ENCODE measurements around the gene GATA3.

Gene GATA3

GRCh38 chr10:8041992-8042720 lies 12.3 kb upstream of the GATA3 start:
- no peaks in the 10 kb centered on the region for H3K36me3 ChIP-seq (ENCODE audit: low read depth)
- no peak for TF ChIP-seq CTCF (IDR thresholded peaks at IDR 0.05; ENCODE audit: poor library complexity, severe bottlenecking)
- no peaks in the 10 kb centered on the region for H3K9me3 ChIP-seq (ENCODE audit: severe bottlenecking)
- H3K27ac ChIP-seq (ENCODE audit: poor library complexity, severe bottlenecking) = no peak overlapping the region
- peaks cover 22% of the 10 kb centered on the region for H3K27me3 ChIP-seq (ENCODE audit: insufficient read depth, poor library complexity, severe bottlenecking)
- no peaks in the 10 kb centered on the region for H3K4me1 ChIP-seq (ENCODE audit: insufficient read depth, poor library complexity, severe bottlenecking)
- DNase-seq (ENCODE audit: low spot score) (no peak), ATAC-seq (ENCODE audit: low read depth) (no peak)
- H3K4me3 ChIP-seq (ENCODE audit: severe bottlenecking) = no peak overlapping the region

- Histone ChIP-seq H3K9me3 (ENCODE audit: severe bottlenecking) (no peaks in the 10 kb centered on the region), H3K36me3 (ENCODE audit: low read depth) (no peaks in the 10 kb centered on the region), H3K4me3 (ENCODE audit: severe bottlenecking) (no peak overlapping the region), H3K4me1 (ENCODE audit: insufficient read depth, poor library complexity, severe bottlenecking) (no peaks in the 10 kb centered on the region), H3K27me3 (ENCODE audit: insufficient read depth, poor library complexity, severe bottlenecking) (peaks cover 16% of the 10 kb centered on the region), H3K27ac (ENCODE audit: poor library complexity, severe bottlenecking) (no peak overlapping the region)
- DNase-seq (ENCODE audit: low spot score) (no peak), ATAC-seq (ENCODE audit: low read depth) (no peak)
- no peak for TF ChIP-seq CTCF (IDR thresholded peaks at IDR 0.05; ENCODE audit: poor library complexity, severe bottlenecking)
Observed at GRCh38 chr10:8042721-8043568, 11.5 kb upstream of the GATA3 start.

- Histone ChIP-seq H3K27me3 (ENCODE audit: insufficient read depth, poor library complexity, severe bottlenecking) (peaks cover 8% of the 10 kb centered on the region), H3K27ac (ENCODE audit: poor library complexity, severe bottlenecking) (no peak overlapping the region), H3K9me3 (ENCODE audit: severe bottlenecking) (no peaks in the 10 kb centered on the region), H3K36me3 (ENCODE audit: low read depth) (no peaks in the 10 kb centered on the region), H3K4me3 (ENCODE audit: severe bottlenecking) (no peak overlapping the region), H3K4me1 (ENCODE audit: insufficient read depth, poor library complexity, severe bottlenecking) (no peaks in the 10 kb centered on the region)
- no peak for ATAC-seq (ENCODE audit: low read depth)
- no peak for TF ChIP-seq CTCF (IDR thresholded peaks at IDR 0.05; ENCODE audit: poor library complexity, severe bottlenecking)
- DNase-seq (ENCODE audit: low spot score) = no peak
Observed at GRCh38 chr10:8043569-8044306, 10.8 kb upstream of the GATA3 start.

GRCh38 chr10:8044331-8044907 lies 10.1 kb upstream of the GATA3 start:
- H3K9me3 ChIP-seq (ENCODE audit: severe bottlenecking) = no peaks in the 10 kb centered on the region
- H3K4me3 ChIP-seq (ENCODE audit: severe bottlenecking) = no peak overlapping the region
- TF ChIP-seq CTCF (IDR thresholded peaks at IDR 0.05; ENCODE audit: poor library complexity, severe bottlenecking) = no peak
- H3K27ac ChIP-seq (ENCODE audit: poor library complexity, severe bottlenecking) = no peak overlapping the region
- H3K36me3 ChIP-seq (ENCODE audit: low read depth) = no peaks in the 10 kb centered on the region
- ATAC-seq (ENCODE audit: low read depth) = no peak
- peaks cover 3% of the 10 kb centered on the region for H3K27me3 ChIP-seq (ENCODE audit: insufficient read depth, poor library complexity, severe bottlenecking)
- DNase-seq (ENCODE audit: low spot score) = no peak
- H3K4me1 ChIP-seq (ENCODE audit: insufficient read depth, poor library complexity, severe bottlenecking) = no peaks in the 10 kb centered on the region

Data from RWPE2 (cell line).